Activated naive CD8-positive, alpha-beta T cell treated with anti-CD3 and anti-CD28 coated beads, Interleukin-2, amount 10 ng/mL, durations not matched to agents 7 days and 5 days (primary cell): ENCODE data around the gene PRPF40B. TPM values are rescaled to one million over a fixed set of nuclear protein-coding genes. Genes with fewer than 3 reads are reported as not detected.

Source experiments
- ATAC-seq: fragments of 150-1000 bp; cut with Tn5 transposase; one replicate; pipeline ENCODE4 v1.10.0; 2021; ENCODE audit warnings: low read depth, moderate library complexity
- POLR2A ChIA-PET: fragments of 350-600 bp; sonication (Branson Sonifier 250); formaldehyde crosslinking; loops from one replicate; lab custom pipeline; 2021; ENCODE audit warnings: antibody characterized with exemption; lab: Charles Lee
- DNase-seq: peaks from one replicate; pipeline ENCODE4 v3.0.0; 2021
- H3K27ac Mint-ChIP-seq: one replicate; pipeline ENCODE4 v1.8.0; 2022; ENCODE audit warnings: mild to moderate bottlenecking, mixed read lengths
- H3K27me3 Mint-ChIP-seq: one replicate; pipeline ENCODE4 v1.8.0; 2022; ENCODE audit warnings: mild to moderate bottlenecking, moderate library complexity, mixed read lengths
- H3K36me3 Mint-ChIP-seq: one replicate; pipeline ENCODE4 v1.8.0; 2021; ENCODE audit warnings: mild to moderate bottlenecking, mixed read lengths
- H3K4me1 Mint-ChIP-seq: one replicate; pipeline ENCODE4 v1.8.0; 2021; ENCODE audit warnings: mixed read lengths
- H3K4me3 Mint-ChIP-seq: one replicate; pipeline ENCODE4 v1.8.0; 2022; ENCODE audit warnings: mild to moderate bottlenecking, moderate library complexity, mixed read lengths
- H3K9me3 Mint-ChIP-seq: one replicate; pipeline ENCODE4 v1.8.0; 2021; ENCODE audit warnings: mixed read lengths
- total RNA-seq, 2 experiments: library from RNA; stranded (reverse); gene quantifications; one replicate each; pipeline ENCODE4 v1.2.3, GENCODE V29; 2021

PRPF40B gene
- total RNA-seq, 2 experiments from 2014 or later: 16.5 to 18.0 TPM

- Mint-ChIP-seq H3K27me3 (no peaks in the 10 kb centered on the region), H3K9me3 (no peaks in the 10 kb centered on the region), H3K4me3 (peak overlapping the region; percentile 41), H3K36me3 (peaks cover 5% of the 10 kb centered on the region), H3K4me1 (peaks cover 67% of the 10 kb centered on the region), H3K27ac (peak overlapping the region; percentile 83)
- ATAC-seq (peak; percentile 25), DNase-seq (no peak)
- POLR2A ChIA-PET: interaction anchor here (0.9 to 7.6 kb wide), 6 partner anchors 9 to 68 kb away, joined by 3 to 46 read pairs (median 5); partner anchors contain the start of gene TMBIM6
Observed at GRCh38 chr12:49673446-49674317, 50.3 kb downstream of the PRPF40B start.

GRCh38 chr12:49674318-49674981, 51.1 kb downstream of the PRPF40B start:
- Mint-ChIP-seq H3K27ac (peak overlapping the region; percentile 83), H3K36me3 (peaks cover 5% of the 10 kb centered on the region), H3K27me3 (no peaks in the 10 kb centered on the region), H3K9me3 (no peaks in the 10 kb centered on the region), H3K4me3 (no peak overlapping the region), H3K4me1 (peaks cover 68% of the 10 kb centered on the region)
- DNase-seq: no peak
- ATAC-seq: peak; percentile 2
- POLR2A ChIA-PET: interaction anchor here (1.1 to 7.6 kb wide), 5 partner anchors 8 to 67 kb away, joined by 3 to 46 read pairs (median 5); partner anchors contain the start of gene TMBIM6

- H3K27me3 Mint-ChIP-seq: no peaks in the 10 kb centered on the region
- peaks cover 5% of the 10 kb centered on the region for H3K36me3 Mint-ChIP-seq
- H3K4me3 Mint-ChIP-seq: no peak overlapping the region
- no peak for DNase-seq
- peaks cover 64% of the 10 kb centered on the region for H3K4me1 Mint-ChIP-seq
- POLR2A ChIA-PET: interaction anchor here (1.1 to 7.6 kb wide), 4 partner anchors 13 to 66 kb away, joined by 3 to 46 read pairs (median 4); partner anchors contain the start of gene TMBIM6
- no peak overlapping the region for H3K27ac Mint-ChIP-seq
- no peaks in the 10 kb centered on the region for H3K9me3 Mint-ChIP-seq
- no peak for ATAC-seq
Observed at GRCh38 chr12:49675137-49675536, 51.8 kb downstream of the PRPF40B start.

- peaks cover 36% of the 10 kb centered on the region for H3K4me1 Mint-ChIP-seq
- H3K27ac Mint-ChIP-seq: no peak overlapping the region
- H3K4me3 Mint-ChIP-seq: no peak overlapping the region
- peaks cover 5% of the 10 kb centered on the region for H3K36me3 Mint-ChIP-seq
- no peaks in the 10 kb centered on the region for H3K9me3 Mint-ChIP-seq
- no peaks in the 10 kb centered on the region for H3K27me3 Mint-ChIP-seq
- DNase-seq (no peak), ATAC-seq (no peak)
- POLR2A ChIA-PET: no interaction called here
Observed at GRCh38 chr12:49678711-49679110, 55.4 kb downstream of the PRPF40B start.

GRCh38 chr12:49680075-49680474, 56.7 kb downstream of the PRPF40B start:
- ATAC-seq (no peak), DNase-seq (no peak)
- Mint-ChIP-seq H3K27me3 (no peaks in the 10 kb centered on the region), H3K4me3 (no peak overlapping the region), H3K9me3 (no peaks in the 10 kb centered on the region), H3K4me1 (peaks cover 35% of the 10 kb centered on the region), H3K36me3 (peaks cover 5% of the 10 kb centered on the region), H3K27ac (no peak overlapping the region)
- POLR2A ChIA-PET: interaction anchor here (1.3 kb wide), 1 partner anchor 25 kb away, joined by 4 read pairs; no protein-coding TSS in a partner anchor

- POLR2A ChIA-PET: interaction anchor here (1.4 to 2.0 kb wide), 4 partner anchors 10 to 21 kb away, joined by 4 to 5 read pairs (median 5); no protein-coding TSS in a partner anchor
- peak; percentile 39 for ATAC-seq
Observed at GRCh38 chr12:49683599-49684309, 60.4 kb downstream of the PRPF40B start.

GRCh38 chr12:49684310-49684854, 61.0 kb downstream of the PRPF40B start:
- H3K4me1 Mint-ChIP-seq: peaks cover 28% of the 10 kb centered on the region
- POLR2A ChIA-PET: interaction anchor here (1.4 to 2.0 kb wide), 3 partner anchors 13 to 21 kb away, joined by 4 to 5 read pairs (median 5); no protein-coding TSS in a partner anchor
- H3K4me3 Mint-ChIP-seq: no peak overlapping the region
- ATAC-seq (no peak), DNase-seq (no peak)
- no peaks in the 10 kb centered on the region for H3K9me3 Mint-ChIP-seq
- H3K27me3 Mint-ChIP-seq: no peaks in the 10 kb centered on the region
- peaks cover 4% of the 10 kb centered on the region for H3K36me3 Mint-ChIP-seq
- H3K27ac Mint-ChIP-seq: no peak overlapping the region

More at GRCh38 chr12:49683599-49684309, 60.4 kb downstream of the PRPF40B start:
- no peaks in the 10 kb centered on the region for H3K27me3 Mint-ChIP-seq
- H3K4me3 Mint-ChIP-seq: no peak overlapping the region
- H3K4me1 Mint-ChIP-seq: peaks cover 25% of the 10 kb centered on the region
- no peaks in the 10 kb centered on the region for H3K9me3 Mint-ChIP-seq
- no peak overlapping the region for H3K27ac Mint-ChIP-seq
- H3K36me3 Mint-ChIP-seq: peaks cover 4% of the 10 kb centered on the region
- no peak for DNase-seq

- ATAC-seq (no peak), DNase-seq (no peak)
- H3K4me3 Mint-ChIP-seq: no peak overlapping the region
- POLR2A ChIA-PET: no interaction called here
- H3K27me3 Mint-ChIP-seq: no peaks in the 10 kb centered on the region
- peaks cover 12% of the 10 kb centered on the region for H3K36me3 Mint-ChIP-seq
- no peaks in the 10 kb centered on the region for H3K9me3 Mint-ChIP-seq
- peaks cover 33% of the 10 kb centered on the region for H3K4me1 Mint-ChIP-seq
- peak overlapping the region; percentile 40 for H3K27ac Mint-ChIP-seq
Observed at GRCh38 chr12:49687941-49688340, 64.6 kb downstream of the PRPF40B start.

- ATAC-seq: no peak
Observed at GRCh38 chr12:49689237-49689636, 65.9 kb downstream of the PRPF40B start.

GRCh38 chr12:49689785-49690184, 66.4 kb downstream of the PRPF40B start:
- ATAC-seq (no peak), DNase-seq (no peak)
- Mint-ChIP-seq H3K27me3 (no peaks in the 10 kb centered on the region), H3K27ac (no peak overlapping the region), H3K4me1 (peaks cover 20% of the 10 kb centered on the region), H3K4me3 (no peak overlapping the region), H3K36me3 (peaks cover 13% of the 10 kb centered on the region), H3K9me3 (no peaks in the 10 kb centered on the region)
- POLR2A ChIA-PET: interaction anchor here (0.6 to 2.0 kb wide), 3 partner anchors 17 to 66 kb away, joined by 3 to 7 read pairs (median 3); partner anchors contain the start of gene FMNL3

More at GRCh38 chr12:49689237-49689636, 65.9 kb downstream of the PRPF40B start:
- no peaks in the 10 kb centered on the region for H3K27me3 Mint-ChIP-seq
- H3K9me3 Mint-ChIP-seq: no peaks in the 10 kb centered on the region
- POLR2A ChIA-PET: interaction anchor here (0.8 to 2.0 kb wide), 2 partner anchors 18 to 44 kb away, joined by 3 to 7 read pairs; partner anchors contain the start of gene FMNL3
- H3K27ac Mint-ChIP-seq: no peak overlapping the region
- H3K36me3 Mint-ChIP-seq: peaks cover 13% of the 10 kb centered on the region
- H3K4me3 Mint-ChIP-seq: no peak overlapping the region
- peaks cover 25% of the 10 kb centered on the region for H3K4me1 Mint-ChIP-seq
- no peak for DNase-seq

GRCh38 chr12:49692851-49693250, 69.5 kb downstream of the PRPF40B start:
- DNase-seq (no peak), ATAC-seq (no peak)
- Mint-ChIP-seq H3K9me3 (no peaks in the 10 kb centered on the region), H3K27me3 (no peaks in the 10 kb centered on the region), H3K27ac (no peak overlapping the region), H3K4me1 (peaks cover 17% of the 10 kb centered on the region), H3K36me3 (peaks cover 9% of the 10 kb centered on the region), H3K4me3 (no peak overlapping the region)
- POLR2A ChIA-PET: interaction anchor here (0.6 kb wide), 1 partner anchor 159 kb away, joined by 6 read pairs; no protein-coding TSS in a partner anchor

- Mint-ChIP-seq H3K4me1 (peaks cover 24% of the 10 kb centered on the region), H3K4me3 (no peak overlapping the region), H3K9me3 (no peaks in the 10 kb centered on the region), H3K27me3 (no peaks in the 10 kb centered on the region), H3K27ac (no peak overlapping the region), H3K36me3 (peaks cover 9% of the 10 kb centered on the region)
- POLR2A ChIA-PET: interaction anchor here (0.7 kb wide), 1 partner anchor 20 kb away, joined by 3 read pairs; no protein-coding TSS in a partner anchor
- DNase-seq (no peak), ATAC-seq (no peak)
Observed at GRCh38 chr12:49693931-49694444, 70.6 kb downstream of the PRPF40B start.
